VCaP (cell line): ENCODE data around the gene STX19.

Source experiments
- H3K27ac ChIP-seq: fragments of 450-650 bp; 2 replicates; pipeline ENCODE4 v1.5.1; 2017
- TF ChIP-seq, protein P1 (sequence below): fragments of 450-650 bp; conservative IDR thresholded peaks from 2 replicates; pipeline ENCODE4 v1.5.1; 2017; ENCODE audit warnings: mild to moderate bottlenecking, moderate library complexity

The STX19 gene

DNA sequence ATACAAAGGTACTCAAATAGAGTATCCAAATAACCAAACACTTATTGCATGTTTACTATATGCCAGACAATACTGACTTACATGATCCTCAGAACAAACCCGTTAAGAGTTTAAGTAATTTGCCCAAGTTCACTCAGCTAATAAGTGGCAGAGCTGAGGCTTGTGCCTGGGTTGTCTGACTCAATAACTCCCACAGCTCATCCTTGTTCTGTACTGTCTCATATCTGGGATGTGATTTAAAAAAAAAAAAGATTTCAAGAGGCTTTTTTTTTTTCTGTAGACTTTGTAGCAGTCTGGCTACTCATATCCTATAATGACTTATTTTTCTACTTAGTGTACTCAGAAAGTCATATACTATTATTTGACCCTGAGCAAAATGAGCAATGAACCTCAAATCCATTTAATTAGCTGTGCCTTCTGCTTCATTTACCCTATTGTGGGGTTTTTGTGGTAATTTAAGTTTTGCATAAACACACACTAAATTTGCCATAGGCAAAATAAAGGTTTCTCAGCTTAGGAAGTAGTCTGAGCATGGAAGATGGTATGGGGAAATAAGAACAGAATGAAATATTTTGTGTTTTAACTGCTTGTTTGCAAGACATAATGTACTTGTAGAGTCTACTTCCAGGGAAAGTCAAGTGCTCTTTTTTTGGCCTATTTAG lies 37.6 kb upstream of the STX19 start:
- TF ChIP-seq, protein P1, sequence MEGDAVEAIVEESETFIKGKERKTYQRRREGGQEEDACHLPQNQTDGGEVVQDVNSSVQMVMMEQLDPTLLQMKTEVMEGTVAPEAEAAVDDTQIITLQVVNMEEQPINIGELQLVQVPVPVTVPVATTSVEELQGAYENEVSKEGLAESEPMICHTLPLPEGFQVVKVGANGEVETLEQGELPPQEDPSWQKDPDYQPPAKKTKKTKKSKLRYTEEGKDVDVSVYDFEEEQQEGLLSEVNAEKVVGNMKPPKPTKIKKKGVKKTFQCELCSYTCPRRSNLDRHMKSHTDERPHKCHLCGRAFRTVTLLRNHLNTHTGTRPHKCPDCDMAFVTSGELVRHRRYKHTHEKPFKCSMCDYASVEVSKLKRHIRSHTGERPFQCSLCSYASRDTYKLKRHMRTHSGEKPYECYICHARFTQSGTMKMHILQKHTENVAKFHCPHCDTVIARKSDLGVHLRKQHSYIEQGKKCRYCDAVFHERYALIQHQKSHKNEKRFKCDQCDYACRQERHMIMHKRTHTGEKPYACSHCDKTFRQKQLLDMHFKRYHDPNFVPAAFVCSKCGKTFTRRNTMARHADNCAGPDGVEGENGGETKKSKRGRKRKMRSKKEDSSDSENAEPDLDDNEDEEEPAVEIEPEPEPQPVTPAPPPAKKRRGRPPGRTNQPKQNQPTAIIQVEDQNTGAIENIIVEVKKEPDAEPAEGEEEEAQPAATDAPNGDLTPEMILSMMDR, result no peak
- no peak overlapping the region for H3K27ac ChIP-seq

DNA sequence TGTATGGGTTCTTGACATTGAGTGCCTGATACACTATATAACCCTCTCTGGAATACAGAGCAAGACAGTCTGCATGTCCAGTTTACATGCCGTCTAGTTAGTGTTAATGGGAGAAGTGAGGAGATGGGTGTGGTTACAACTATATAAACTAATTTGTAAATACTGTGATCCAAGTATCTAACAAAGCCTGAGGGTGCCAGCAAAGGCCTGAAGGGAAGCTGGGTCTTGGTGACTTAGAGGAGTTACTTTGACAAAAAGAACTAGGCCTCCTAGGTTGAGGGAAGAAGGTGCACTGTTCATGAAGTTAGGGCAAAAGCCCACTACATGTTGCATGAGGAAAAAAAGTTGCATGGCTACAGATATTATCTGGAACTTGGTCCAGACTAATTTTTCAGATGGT lies 36.7 kb upstream of the STX19 start:
- H3K27ac ChIP-seq, result no peak overlapping the region
- TF ChIP-seq, protein P1, result no peak

DNA sequence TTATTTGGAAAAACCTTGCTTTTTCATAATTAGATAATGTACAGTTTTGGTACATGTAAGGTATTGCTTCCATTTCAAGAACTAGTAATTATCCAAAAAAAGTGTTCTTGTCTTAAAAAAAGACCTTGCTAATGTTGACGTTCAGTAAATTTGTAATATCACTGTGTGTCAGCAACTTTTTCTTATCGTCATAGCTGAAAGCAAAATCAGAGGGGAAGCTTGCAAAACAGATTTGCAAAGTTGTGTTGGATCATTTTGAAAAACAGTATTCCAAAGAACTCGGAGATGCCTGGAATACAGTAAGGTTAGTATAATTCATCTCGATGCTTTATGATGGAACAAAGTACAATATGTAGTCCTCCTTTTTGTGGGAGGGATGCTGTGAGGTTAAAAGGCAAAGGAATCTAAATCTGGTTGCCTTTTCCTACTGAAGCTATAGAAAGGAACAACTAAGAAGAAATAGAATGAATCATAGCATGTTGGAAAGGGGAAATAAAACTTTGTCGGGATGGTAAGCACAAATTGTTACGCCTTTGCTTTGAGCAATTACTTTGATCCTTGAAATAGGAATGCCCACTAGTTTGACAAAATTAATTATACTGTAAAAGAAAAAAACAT lies 36.0 kb upstream of the STX19 start:
- H3K27ac ChIP-seq, result no peak overlapping the region
- TF ChIP-seq, protein P1, result no peak

DNA sequence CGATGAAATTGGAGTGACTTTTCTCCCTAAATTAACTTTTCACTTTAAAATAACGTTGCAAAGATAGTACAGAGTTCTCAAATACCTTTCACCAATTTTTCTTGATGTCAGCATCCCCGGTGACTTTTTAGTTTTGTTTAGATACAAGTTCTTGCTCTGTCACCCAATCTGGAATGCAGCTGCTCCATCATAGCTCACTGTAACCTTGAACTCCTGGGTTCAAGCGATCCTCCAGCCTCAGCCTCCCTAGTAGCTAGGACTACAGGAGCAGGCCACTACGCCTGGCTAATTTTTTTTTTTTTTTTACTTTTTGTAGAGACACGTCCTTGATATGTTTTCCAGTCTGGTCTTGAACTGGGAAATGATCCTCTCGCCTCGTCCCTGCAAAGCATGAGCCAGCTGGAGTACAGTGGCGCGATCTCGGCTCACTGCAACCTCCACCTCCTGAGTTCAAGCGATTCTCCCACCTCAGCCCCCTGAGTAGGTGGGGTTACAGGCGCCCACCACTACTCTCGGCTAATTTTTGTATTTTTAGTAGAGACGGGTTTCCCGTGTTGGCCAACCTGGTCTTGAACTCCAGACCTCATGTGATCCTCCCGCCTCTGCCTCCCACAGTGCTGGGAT lies 35.2 kb upstream of the STX19 start:
- TF ChIP-seq, protein P1, result no peak
- H3K27ac ChIP-seq, result peak overlapping the region; percentile 80

DNA sequence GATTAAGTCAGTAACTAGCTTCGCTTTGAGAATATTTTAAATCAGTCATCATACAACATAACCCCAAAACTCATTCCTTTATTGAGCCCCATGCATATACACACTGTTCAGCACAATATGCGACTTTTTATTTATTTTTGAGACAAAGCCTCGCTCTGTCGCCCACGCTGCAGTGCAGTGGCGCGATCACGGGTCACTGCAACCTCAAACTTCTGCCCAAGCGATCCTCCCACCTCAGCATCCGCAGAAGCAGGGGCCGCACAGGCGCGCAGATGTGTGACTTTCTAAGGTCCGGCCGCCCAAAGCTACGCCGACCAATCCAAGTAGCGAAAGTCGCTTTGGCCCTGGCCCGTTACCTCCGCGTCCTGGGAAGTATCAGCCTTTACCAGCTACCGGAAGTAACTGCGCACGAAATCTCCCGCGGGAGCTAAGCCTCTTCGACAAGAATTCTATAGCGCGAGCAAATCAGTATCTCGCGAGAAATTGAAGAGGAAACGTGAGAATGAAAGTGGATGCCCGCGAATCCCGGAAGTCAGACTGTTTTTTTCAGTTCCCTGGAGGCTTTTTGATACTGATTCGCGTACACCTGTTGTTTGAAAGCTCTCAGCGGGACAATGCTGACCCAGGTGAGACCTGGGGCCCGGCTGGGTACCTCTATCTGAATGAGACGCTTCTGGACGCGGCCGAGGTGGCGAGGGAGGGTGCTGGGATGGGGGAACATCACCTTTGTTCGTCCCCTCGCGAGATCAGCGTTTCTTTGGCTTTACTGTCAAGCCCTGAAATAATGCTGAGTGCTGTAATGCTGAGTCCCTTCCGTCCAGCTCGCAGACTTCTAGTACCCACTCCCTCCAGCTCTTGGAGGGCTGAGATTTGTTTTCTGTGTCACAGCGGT lies 34.4 kb upstream of the STX19 start, which contains the start of the genes DHFR2 and NSUN3:
Gene DHFR2, minus strand, starts transcription at position 404 of the 892 bp plus-strand sequence. CDS start 1,405 bp downstream, outside the sequence.
Gene NSUN3, plus strand, starts transcription at position 549 of the 892 bp plus-strand sequence. Its CDS starts 66 bp downstream, at position 615.
- TF ChIP-seq, protein P1, result no peak
- peak within 1 kb of the TSS; percentile 80 for H3K27ac ChIP-seq

DNA sequence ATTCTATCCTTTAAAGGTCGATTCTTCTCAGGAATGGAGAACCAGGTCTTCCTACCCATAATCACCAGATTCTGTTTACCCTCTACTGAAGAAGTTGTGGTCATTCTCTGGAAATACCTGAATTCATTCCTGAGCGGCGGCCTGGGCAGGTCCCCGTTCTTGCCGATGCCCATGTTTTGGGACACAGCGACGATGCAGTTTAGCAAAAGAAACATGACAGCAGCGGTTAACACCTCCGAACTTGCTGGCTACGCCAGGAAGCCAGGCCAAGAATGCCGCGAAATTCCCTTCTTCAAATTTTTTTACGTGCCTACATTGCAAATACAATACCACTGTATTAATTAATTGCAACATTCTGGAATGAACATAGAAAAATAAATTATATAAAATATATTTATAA lies 32.9 kb upstream of the STX19 start:
- TF ChIP-seq, protein P1, result no peak
- no peak overlapping the region for H3K27ac ChIP-seq
